ENCODE measurements around the gene VPS8. TPM values are rescaled to one million over a fixed set of nuclear protein-coding genes. Genes with fewer than 3 reads are reported as not detected.
A peak's percentile ranks its signal among the peaks of the same experiment; 100 is the strongest.

Gene VPS8
- total and polyA plus RNA-seq, 2 of the 8 experiments (the other 6 are each of a cell fraction or from before 2014, with no cell fraction given), result 13.0 to 41.0 TPM

DNA sequence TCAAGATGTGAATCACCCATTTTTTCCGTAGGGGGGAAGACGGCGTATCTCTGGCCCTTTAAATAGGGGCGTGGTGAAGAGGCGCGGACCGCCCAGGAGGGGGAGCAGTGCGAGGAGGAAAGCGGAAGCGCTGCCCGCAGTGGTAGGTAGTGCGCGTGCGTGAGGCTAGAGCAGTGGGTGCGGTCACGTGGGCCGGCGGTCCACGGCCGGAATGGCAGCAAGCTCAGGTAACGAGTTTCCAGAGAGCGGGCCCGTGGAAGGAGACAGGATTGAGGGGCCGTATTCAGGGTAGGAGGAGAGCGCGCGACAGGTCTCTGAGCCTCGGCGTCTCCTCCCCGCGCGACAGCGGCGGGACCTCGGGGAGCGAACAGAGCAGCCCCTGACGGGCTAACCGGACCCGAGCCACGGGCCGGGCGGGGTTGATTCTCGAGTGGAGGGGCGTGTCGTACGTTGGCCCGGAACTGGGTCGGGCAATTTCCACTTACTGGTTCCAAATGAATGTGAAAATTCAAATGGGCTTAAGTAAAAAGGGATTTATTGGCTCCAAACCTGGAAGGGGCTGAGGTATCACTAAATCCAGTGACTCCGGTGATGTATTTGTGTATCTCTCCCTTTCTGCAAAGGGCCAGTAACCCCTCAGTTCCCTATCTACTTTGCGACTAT is at the start of gene VPS8 (continued):
- TF ChIP-seq ASH2L (IDR thresholded peaks at IDR 0.05; ENCODE audit: low read length) (peak; percentile 65), POU5F1 (IDR thresholded peaks at IDR 0.05; ENCODE audit: low read depth, low read length) (no peak), JUN (IDR thresholded peaks at IDR 0.05; ENCODE audit: low read depth, low read length) (no peak), GTF2F1 (IDR thresholded peaks at IDR 0.05; ENCODE audit: borderline replicate concordance, low read depth, low read length) (no peak), CHD1 (IDR thresholded peaks at IDR 0.05; ENCODE audit: low read depth, low read length) (no peak), EZH2 (IDR thresholded peaks at IDR 0.05; ENCODE audit: low read depth, low read length, severe bottlenecking) (no peak), ZNF274 (IDR thresholded peaks at IDR 0.05; ENCODE audit: borderline replicate concordance, extremely low read depth, low read length) (no peak), TAF1 (IDR thresholded peaks at IDR 0.05; ENCODE audit: low read depth, low read length) (peak; percentile 57; the same call in 1 of the 2 replicates), CEBPB (IDR thresholded peaks at IDR 0.05; ENCODE audit: low read depth, low read length) (no peak), EP300 (IDR thresholded peaks at IDR 0.05; ENCODE audit: borderline replicate concordance in 1 of 2, low read depth in 2 of 2, low read length in 2 of 2) (no peak), BCL11A (IDR thresholded peaks at IDR 0.05; ENCODE audit: low read depth in 2 of 2, low read length in 2 of 2) (no peak), BACH1 (IDR thresholded peaks at IDR 0.05; ENCODE audit: low read length) (no peak; the same call in none of the 2 replicates), RFX5 (IDR thresholded peaks at IDR 0.05; ENCODE audit: borderline replicate concordance, low read depth, low read length) (no peak), HDAC2 (IDR thresholded peaks at IDR 0.05; ENCODE audit: borderline replicate concordance in 1 of 2, low read depth in 2 of 2, low read length in 2 of 2) (peak; percentile 65 to 98; a peak in 3 of 4 replicates), TBP (IDR thresholded peaks at IDR 0.05; ENCODE audit: low read depth, low read length) (peak; percentile 28; the same call in 1 of the 2 replicates), NANOG (IDR thresholded peaks at IDR 0.05; ENCODE audit: insufficient read depth, low read depth, low read length, poor library complexity, severe bottlenecking) (no peak), KDM1A (IDR thresholded peaks at IDR 0.05; ENCODE audit: borderline replicate concordance, low read length) (no peak), MAFK (IDR thresholded peaks at IDR 0.05; ENCODE audit: low read depth, low read length) (no peak), TCF12 (IDR thresholded peaks at IDR 0.05; ENCODE audit: low read depth, low read length) (no peak), CREB1 (IDR thresholded peaks at IDR 0.05) (no peak), HDAC6 (IDR thresholded peaks at IDR 0.05; ENCODE audit: low read depth, low read length) (no peak), SIRT6 (IDR thresholded peaks at IDR 0.05; ENCODE audit: low read length) (no peak)
- TF ChIP-seq, protein P1, sequence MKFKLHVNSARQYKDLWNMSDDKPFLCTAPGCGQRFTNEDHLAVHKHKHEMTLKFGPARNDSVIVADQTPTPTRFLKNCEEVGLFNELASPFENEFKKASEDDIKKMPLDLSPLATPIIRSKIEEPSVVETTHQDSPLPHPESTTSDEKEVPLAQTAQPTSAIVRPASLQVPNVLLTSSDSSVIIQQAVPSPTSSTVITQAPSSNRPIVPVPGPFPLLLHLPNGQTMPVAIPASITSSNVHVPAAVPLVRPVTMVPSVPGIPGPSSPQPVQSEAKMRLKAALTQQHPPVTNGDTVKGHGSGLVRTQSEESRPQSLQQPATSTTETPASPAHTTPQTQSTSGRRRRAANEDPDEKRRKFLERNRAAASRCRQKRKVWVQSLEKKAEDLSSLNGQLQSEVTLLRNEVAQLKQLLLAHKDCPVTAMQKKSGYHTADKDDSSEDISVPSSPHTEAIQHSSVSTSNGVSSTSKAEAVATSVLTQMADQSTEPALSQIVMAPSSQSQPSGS (IDR thresholded peaks at IDR 0.05; ENCODE audit: low read length), result no peak
- TF ChIP-seq, protein P2, sequence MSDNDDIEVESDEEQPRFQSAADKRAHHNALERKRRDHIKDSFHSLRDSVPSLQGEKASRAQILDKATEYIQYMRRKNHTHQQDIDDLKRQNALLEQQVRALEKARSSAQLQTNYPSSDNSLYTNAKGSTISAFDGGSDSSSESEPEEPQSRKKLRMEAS (IDR thresholded peaks at IDR 0.05), result peak; percentile 76; the same call in 1 of the 2 replicates
